Prostate gland (tissue), 2 donors: Measurements from ENCODE around the gene RIPOR3. TPM values are rescaled to one million over a fixed set of nuclear protein-coding genes. Genes with fewer than 3 reads are reported as not detected.
"Not testable (repeated sequence)": the region's sequence is repeated elsewhere in the genome, so short reads cannot be mapped to it uniquely, and the experiment has no call there.

Experiments used
- DNase-seq: peaks from one replicate; pipeline ENCODE4 v3.0.0-alpha.2; 2019; ENCODE audit warnings: low spot score
- H3K27ac ChIP-seq, 2 donors: fragments of 200-600 bp; sonication (generic); 2 replicates each; pipeline ENCODE4 v1.5.1; 2017 to 2019
- H3K27me3 ChIP-seq: fragments of 200-600 bp; sonication (generic); replicated peaks from 2 replicates; pipeline ENCODE4 v1.5.1; 2019; ENCODE audit not compliant: insufficient read depth
- H3K36me3 ChIP-seq, 2 donors: fragments of 200-600 bp; sonication (generic); 1 replicate in 1 of 2; 2 replicates in 1 of 2; pipeline versions ENCODE4 v1.5.1 to v1.8.1; 2017 to 2019
- H3K4me1 ChIP-seq: fragments of 200-600 bp; sonication (generic); replicated peaks from 2 replicates; pipeline ENCODE4 v1.5.1; 2019
- H3K4me3 ChIP-seq, 2 donors: fragments of 200-600 bp; sonication (generic); 2 replicates each; pipeline ENCODE4 v1.5.1; 2017 to 2019
- H3K9me3 ChIP-seq: fragments of 200-600 bp; sonication (generic); 2 replicates; pipeline ENCODE4 v1.5.1; 2017
- POLR2A ChIP-seq: fragments of 450-650 bp; IDR thresholded peaks from one replicate; pipeline ENCODE4 v1.6.1; 2016; ENCODE audit warnings: antibody characterized with exemption, mild to moderate bottlenecking
- POLR2AphosphoS5 ChIP-seq: sonication (generic); formaldehyde crosslinking; IDR thresholded peaks from one replicate; pipeline ENCODE4 v1.6.1; 2017; ENCODE audit warnings: antibody characterized with exemption
- WGBS: methylation state at CpG from one replicate; pipeline ENCODE4 v1.1.5; 2018; 5-methylcytosine and 5-hydroxymethylcytosine counted together
- intact Hi-C: fragments of 100-400 bp; cut with DNase I; formaldehyde crosslinking; loops from one replicate; pipeline ENCODE4 v1.14.2; 2022
- total RNA-seq, 2 donors: library from RNA; depleted of rRNA; stranded (reverse); fragments of >200 nt; gene quantifications; one replicate each; pipeline ENCODE4 v1.1.0, GENCODE V29; 2016
- TF ChIP-seq, protein P1 (sequence below), 4 experiments: fragments of 200-600 bp in 2 of 4; fragments of 450-650 bp in 2 of 4; sonication (generic) in 2 of 4; IDR thresholded peaks; 1 replicate in 3 of 4; 2 replicates in 1 of 4; pipeline ENCODE4 v1.5.1; 2016 to 2019; ENCODE audit warnings: antibody characterized with exemption in 4 of 4, mild to moderate bottlenecking in 2 of 4, moderate library complexity in 2 of 4

The RIPOR3 gene
- total RNA-seq, 2 donors from 2014 or later, result 0.55 to 11.3 TPM

DNA sequence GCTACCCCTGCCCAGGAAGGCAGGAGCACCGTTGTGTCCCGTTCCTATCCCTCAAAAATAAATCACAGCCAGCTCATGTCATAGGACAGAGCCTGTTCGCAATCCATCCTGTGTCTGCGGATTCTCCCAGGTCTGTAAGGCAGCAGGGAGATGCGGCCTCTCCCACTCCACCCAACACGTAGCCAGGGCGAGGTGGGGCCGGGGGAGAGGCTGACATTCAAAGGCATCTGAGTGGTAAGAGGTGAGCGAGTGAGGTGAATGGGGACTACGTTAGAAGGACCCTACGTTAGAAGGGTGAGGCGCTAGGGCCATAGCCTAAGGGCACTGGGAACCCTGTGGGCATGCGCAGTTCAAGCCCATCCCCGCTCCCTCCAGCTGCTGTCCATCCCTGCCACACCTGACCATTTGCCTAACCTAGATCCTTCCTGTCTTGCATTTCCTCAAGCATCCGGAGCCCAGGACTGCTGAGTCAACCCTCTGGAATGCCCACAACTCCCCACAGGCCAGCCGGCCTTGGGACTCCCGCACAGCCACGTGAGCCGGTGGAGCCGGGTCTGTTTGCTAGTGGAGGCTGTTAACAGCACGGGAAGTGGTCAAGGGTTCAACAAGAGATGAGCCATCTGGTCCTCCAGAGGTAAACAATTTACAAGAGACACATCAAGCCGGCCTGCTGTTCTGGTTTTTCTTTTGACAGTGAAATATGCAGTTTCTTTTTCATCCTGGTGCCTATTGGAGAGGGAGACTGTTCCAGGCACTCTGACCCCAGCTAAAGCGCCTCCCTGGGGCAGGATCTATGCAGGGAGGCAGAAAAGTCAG is 45.9 kb downstream of the RIPOR3 start:
- Histone ChIP-seq H3K4me1 (no peaks in the 10 kb centered on the region), H3K27me3 (no peaks in the 10 kb centered on the region), H3K9me3 (no peaks in the 10 kb centered on the region), H3K27ac (peak overlapping the region; percentile 17 to 65), H3K36me3 (no peaks in the 10 kb centered on the region), H3K4me3 (no peak overlapping the region)
- intact Hi-C loops, result no loop called here
- DNase-seq, result peak; percentile 51
- TF ChIP-seq, protein P1, sequence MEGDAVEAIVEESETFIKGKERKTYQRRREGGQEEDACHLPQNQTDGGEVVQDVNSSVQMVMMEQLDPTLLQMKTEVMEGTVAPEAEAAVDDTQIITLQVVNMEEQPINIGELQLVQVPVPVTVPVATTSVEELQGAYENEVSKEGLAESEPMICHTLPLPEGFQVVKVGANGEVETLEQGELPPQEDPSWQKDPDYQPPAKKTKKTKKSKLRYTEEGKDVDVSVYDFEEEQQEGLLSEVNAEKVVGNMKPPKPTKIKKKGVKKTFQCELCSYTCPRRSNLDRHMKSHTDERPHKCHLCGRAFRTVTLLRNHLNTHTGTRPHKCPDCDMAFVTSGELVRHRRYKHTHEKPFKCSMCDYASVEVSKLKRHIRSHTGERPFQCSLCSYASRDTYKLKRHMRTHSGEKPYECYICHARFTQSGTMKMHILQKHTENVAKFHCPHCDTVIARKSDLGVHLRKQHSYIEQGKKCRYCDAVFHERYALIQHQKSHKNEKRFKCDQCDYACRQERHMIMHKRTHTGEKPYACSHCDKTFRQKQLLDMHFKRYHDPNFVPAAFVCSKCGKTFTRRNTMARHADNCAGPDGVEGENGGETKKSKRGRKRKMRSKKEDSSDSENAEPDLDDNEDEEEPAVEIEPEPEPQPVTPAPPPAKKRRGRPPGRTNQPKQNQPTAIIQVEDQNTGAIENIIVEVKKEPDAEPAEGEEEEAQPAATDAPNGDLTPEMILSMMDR (IDR thresholded peaks at IDR 0.05), result no peak
- TF ChIP-seq POLR2AphosphoS5, result peak; percentile 77
- no peak for TF ChIP-seq POLR2A
- WGBS, result 47% methylated on average over 23 of the region's 23 CpGs

DNA sequence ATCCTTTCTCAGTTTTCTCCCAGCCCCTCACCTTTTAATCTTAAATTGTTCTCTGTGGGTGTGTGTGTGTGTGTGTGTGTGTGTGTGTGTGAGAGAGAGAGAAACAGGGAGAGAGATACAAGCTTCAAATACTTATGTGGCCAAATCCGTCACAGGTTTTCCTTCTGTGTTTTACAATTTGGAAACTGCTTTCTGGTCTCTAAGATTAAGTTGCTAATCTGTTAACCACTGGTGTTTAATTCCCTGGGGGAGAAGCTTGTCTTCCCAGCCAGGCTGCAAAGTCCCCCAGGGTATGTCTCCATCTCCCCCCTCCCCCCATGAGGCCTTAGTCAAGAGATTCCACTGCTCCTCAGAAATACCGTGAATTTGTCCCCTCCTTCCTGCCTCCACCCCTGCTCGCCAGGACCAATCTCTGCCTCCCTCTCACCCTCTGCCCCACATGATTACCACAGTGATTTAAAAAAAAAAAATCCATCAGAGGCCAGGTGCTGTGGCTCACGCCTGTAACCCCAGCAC is 49.0 kb downstream of the RIPOR3 start:
- Histone ChIP-seq H3K4me1 (no peaks in the 10 kb centered on the region), H3K27ac (no peak overlapping the region), H3K27me3 (no peaks in the 10 kb centered on the region), H3K36me3 (no peaks in the 10 kb centered on the region), H3K9me3 (no peaks in the 10 kb centered on the region), H3K4me3 (no peak overlapping the region)
- DNase-seq, result no peak
- no peak for TF ChIP-seq POLR2AphosphoS5
- TF ChIP-seq, protein P1 (IDR thresholded peaks at IDR 0.05), result no peak
- no peak for TF ChIP-seq POLR2A
- WGBS, result 58% methylated on average over 4 of the region's 4 CpGs
- intact Hi-C loops, result no loop called here

DNA sequence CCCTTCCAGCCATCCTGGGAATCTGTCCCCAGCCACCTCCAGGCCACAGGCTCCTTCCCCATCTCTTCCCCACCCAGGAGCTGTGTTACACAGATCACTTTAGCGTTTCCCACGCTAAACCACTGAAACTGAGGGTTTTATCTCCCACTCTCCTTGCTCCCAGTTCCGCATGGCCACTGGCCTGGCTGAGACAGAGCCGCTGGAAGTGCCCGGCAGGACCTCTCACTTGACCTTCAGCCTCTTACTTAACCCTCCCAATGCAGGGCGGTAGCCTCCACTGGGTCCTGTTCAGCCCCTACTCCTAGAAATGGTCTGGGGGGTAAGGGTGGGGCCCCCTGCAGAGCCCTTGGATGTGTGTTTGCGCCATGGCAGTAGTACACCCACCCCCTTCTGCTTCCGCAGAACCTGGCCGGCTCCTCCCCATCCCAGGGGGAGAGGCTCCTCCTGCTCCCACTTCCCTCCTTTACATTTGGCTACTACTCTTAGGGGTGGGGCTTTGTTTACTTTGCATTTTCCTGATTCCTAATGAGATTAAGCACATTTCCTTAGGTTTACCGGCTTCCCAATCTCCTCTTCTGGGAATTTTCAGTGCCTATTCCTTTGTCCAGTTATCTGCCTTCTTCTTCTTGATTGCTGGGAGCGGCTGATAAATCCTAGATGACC is 49.6 kb downstream of the RIPOR3 start:
- intact Hi-C loops, H3K27ac ChIP-seq, H3K27me3 ChIP-seq, H3K4me3 ChIP-seq, H3K9me3 ChIP-seq, DNase-seq, H3K4me1 ChIP-seq, H3K36me3 ChIP-seq: not testable (repeated sequence)
- 82% methylated on average over 10 of the region's 11 CpGs for WGBS

DNA sequence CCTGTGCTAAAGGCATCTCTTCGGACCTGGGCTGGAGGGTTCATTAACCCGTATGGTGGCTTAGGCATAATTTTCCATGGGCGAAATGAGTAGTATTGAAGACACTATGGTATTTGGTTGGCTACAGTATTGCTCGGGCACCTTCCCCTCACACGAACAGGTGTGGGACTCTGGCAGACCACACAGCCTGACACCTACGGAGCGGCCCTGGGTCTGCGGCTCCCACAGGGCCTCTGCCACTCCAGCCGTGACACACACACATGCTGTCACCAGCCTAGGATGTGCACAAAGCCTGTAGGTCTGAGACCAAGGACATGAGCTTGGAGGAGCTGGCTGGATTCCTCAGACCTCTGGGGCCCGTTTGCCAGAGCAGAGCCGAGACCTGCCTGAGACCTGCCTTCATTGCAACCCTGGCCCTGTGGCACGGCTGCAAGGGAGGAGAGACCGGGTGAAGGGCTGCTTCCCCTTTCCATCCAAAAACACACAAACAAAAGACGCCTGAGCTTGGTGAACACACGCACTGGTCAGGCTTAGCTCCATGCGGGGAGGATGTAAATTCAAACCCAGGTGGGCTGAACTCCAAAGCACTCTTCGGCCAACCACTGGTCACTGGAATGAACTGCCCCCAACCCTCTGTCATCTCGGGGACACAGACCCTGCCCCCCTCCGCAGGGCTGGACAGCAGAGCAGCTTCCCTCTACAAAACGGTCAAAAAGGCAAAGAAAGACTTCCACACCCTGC is 51.2 kb downstream of the RIPOR3 start:
- H3K27me3 ChIP-seq, H3K4me3 ChIP-seq, H3K27ac ChIP-seq, H3K36me3 ChIP-seq, H3K4me1 ChIP-seq, intact Hi-C loops, H3K9me3 ChIP-seq, DNase-seq: not testable (repeated sequence)
- WGBS, result 29% methylated on average over 2 of the region's 20 CpGs

DNA sequence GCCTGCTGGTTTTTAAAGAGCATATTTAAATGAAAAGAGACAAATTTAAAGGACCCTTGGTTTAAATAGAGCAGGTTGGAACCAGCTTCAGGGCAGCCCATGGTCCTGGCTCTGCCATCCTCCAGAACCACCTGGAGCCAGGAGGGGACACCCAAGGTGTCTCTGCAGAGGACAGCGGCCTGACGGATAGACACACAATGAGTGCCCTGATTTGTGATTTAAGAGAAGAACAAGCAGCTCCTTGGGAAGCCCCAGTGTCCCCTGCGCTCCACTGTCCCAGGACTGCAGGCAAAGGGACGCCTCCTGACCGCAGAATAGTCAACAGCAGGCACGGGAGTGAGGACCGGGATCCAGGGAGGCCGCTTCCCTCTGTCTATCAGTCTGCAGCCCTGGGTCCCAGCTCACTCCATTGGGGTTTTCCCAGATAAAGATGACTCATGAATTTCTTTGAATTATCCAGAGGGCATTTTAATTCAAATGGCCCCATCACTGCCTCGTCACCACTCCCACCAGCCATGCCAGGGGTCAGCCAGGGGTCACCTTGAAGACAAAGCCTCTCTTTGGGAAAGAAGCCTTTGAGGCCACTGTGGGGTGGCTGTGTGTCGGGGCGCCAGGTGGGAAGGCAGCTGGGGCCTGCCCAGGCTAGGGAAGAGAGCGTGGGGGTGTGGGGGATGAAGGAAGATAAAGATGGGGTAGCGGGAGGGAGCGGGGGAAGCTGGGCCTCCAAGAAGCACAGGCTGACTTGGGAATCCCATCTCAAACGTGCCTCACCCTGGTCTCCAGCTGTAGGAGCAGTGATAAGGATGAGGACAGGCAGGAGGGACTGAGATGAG is 53.1 kb downstream of the RIPOR3 start:
- WGBS, result 72% methylated on average over 15 of the region's 15 CpGs
- H3K4me3 ChIP-seq, H3K4me1 ChIP-seq, H3K27ac ChIP-seq, H3K27me3 ChIP-seq, H3K36me3 ChIP-seq, DNase-seq, H3K9me3 ChIP-seq, intact Hi-C loops: not testable (repeated sequence)
